ENCODE measurements around the gene PUSL1.

The PUSL1 gene

DNA sequence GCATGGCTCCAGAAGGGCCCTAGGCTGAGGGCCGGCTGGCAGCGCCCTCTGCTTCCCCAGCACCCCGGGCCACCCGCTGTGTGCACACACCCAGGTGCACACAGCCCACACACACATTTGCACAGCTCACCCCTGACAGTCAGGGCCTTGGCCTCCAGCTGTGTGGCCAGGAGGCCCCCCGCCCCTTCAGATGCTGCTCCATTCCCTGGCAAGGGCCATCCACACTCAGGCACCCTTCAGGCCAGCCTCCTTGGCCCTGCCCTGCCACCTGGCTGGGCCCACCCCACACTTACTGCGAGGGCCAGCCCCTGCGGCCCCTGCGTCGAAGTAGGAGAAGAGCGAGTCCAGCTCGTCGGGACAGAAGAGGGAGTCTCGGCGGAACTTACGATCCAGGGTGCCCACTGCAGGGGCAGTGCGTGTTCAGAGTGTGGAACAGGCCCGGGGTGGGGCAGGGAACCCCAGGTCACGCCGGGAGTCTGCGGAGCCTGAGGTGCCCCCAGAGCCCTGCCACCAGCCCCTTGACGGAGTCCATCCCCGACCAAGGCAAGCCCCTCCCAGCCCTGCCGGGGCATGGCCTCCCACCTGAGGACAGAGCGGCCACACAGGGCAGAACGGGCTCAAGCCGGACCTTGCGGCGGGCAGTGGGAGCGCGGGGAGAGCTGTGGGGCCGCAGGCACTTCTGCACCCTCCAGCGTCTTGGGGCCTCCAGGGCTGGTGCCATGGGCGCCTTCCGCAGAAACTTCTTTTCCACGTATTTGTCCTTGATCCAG lies 13.1 kb upstream of the PUSL1 start:
- no peak for DNase-seq (ENCODE audit: low read depth)

DNA sequence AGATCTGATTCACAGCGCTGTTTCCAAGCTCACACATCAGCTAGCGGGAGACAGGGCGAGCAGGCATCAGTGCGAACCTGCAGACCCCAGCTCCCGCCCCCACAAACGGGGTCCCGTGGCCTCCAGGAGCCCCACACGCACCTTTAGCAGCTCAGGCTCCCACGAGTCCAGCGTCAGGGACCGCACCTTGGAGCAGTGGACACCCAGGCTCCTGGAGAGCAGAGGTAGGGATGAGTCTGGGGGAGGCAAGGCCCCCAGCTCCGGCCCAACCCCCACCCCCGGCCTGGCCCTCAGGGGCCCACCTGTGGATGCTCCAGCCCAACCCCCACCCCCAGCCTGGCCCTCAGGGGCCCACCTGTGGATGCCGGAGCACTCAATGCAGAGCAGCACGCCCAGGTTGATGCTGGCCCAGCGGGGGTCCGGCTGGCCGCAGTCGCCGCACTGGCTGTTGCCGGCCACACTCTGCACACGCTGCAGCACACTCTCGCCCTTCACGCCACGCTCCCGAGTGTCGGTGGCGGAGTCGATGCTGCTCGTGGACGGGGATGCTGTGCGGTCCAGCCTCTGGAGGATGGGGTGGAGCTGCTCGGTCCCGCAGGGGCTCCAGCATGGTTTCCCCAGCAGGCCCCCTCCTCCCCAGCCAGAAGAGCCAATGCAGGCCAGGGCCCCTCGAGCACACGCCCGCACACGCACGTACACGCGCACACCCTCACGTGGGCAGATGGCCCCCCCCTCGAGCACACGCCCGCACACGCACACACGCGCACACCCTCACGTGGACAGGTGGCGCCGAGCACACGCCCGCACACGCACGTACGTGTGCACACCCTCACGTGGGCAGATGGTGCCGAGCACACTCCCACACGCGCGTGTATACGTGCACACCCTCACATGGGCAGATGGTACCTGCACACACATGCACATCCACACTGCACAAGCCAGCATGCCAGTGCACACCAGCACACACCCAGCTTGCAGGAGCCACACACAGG lies 12.0 kb upstream of the PUSL1 start:
- DNase-seq (ENCODE audit: low read depth), result no peak

DNA sequence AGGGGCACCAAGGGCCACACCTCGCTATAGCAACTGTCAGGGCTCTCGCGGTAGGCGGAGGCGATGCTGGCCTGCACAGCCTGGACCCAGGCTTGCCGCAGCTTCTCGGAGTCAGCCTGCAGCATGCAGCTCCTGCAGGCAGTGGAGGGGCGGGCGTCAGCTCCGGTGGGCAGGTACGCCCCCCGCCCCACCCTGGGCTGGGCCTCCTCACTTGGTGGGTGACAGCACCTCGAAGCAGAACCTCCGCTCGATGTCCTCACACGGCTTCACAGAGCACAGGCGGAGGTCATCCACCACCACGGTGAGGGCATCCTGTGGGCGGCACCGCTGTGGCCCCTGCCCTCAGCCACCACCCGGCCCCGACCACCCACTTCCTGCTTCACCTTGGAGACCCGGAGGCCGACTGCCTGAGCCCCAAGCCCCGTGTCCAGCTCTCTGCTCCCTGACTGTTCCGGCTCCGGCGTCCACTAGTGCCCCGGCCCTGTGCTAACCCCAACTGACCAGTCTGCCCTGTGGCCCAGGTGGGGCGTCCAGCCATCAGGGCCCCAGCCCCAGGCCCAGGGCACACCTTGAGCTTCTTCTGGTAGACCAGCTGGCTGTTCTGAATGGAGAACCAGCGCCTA lies 10.5 kb upstream of the PUSL1 start:
- no peak for DNase-seq (ENCODE audit: low read depth)

DNA sequence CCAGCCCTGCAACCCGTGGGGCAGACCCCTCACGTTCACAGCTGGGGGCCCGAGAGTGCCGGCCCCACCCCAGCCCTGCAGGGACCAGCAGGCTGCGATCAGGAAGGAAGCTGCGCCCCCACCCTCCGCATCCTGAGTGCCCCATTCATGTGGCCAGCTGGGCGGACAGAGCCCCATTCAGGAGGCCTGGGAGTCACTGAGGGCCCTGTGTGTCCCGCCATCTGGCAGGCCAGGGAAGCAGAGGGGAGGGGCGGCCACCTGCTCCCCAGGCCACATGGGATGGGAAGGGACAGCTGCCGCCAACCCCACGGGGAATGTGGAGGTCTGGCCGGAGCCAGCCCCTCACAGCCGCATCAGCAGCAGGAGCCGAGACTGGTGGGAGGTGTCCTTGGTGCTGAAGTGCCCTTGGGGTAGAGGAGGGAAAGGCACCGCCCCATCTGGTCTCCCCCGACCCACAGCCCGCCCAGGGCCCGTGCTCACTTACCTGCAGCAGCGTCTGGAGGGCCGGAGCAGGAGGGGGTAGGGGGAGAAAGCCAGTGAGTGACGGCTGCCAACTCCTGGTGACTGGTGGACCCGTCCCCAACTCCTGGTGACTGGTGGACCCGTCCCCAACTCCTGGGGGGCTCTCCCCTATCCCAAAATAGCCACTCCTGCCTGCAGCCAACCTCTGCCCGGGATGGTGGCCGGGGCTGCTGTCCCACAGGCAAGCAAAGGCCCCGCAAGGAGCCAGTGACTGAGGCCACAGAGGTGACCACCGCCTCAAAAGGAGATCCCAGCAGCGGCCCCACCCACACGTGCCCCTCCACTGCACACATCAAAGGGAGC lies 9.3 kb upstream of the PUSL1 start:
- no peak for DNase-seq (ENCODE audit: low read depth)

DNA sequence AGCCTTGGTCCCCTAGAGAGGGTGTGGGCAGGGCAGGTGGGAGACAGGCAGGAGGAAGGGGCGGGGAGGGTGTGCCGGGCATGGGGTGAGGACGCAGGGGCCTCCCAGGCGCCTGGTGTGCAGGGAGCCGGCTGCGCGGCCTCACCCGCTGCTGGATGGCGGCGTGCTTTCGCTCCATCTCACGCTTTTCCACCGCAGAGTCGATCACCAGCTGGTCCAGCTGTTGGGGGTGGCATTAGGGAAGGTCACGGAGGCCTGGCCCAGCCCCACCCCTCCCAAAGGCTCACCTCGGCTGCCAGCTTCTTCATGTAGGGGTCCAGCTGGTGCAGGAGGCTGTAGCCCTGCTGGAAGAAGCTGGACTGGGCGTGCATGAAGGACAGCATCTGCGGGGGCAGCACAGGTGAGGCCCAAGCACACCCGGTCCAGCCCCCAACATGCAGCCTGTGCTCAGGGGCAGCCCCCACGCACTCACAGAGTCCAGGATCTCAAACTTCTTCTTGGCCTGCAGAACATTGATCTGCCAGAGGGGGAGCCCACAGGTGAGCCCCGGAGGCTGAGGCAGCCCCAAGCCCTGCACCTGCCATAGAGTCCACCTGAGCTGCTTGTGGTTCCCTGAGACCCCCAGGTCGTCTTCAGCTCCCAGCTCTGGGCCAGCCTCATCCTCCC lies 8.6 kb upstream of the PUSL1 start:
- DNase-seq (ENCODE audit: low read depth), result no peak

DNA sequence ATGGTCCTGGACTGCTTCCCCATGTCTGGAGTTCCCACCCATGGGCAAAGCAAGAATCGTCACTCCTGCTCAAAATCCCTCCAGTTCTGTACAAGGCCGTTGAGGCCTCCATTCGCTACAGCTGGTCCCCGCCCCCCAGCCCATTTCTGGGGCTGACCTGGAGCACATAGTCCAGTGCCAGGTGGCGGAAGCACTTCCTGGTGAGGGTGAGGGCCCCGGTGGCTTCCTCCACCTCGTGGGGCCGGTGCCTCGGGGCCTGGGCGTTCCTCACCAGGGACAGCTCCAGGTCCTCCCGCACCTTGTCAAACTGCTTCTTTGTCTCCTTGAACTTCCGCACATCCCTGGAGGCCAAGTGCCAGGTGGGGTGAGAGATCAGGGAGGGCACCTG lies 8.1 kb upstream of the PUSL1 start:
- no peak for DNase-seq (ENCODE audit: low read depth)

DNA sequence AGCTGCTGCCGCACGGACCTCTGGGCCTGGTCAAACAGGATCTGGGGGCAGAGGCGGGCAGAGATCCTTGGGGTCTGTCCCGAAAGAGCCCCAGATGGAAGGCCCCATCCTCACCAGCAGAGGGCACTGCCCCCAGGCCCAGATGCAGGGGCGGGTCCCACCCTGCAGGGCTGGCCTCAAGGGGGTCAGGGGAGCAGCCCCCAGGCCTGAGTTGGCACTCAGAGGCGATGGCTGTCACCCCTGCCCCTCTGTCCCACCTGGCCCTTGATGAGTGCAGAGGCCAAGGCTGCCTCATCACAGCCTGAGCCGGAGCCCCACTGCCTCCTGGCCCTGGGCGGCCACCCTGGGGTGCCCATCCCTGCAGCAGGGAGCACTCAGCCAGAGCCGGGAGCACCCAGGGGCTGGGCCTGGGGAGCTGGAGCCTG lies 6.4 kb upstream of the PUSL1 start:
- no peak for DNase-seq (ENCODE audit: low read depth)

DNA sequence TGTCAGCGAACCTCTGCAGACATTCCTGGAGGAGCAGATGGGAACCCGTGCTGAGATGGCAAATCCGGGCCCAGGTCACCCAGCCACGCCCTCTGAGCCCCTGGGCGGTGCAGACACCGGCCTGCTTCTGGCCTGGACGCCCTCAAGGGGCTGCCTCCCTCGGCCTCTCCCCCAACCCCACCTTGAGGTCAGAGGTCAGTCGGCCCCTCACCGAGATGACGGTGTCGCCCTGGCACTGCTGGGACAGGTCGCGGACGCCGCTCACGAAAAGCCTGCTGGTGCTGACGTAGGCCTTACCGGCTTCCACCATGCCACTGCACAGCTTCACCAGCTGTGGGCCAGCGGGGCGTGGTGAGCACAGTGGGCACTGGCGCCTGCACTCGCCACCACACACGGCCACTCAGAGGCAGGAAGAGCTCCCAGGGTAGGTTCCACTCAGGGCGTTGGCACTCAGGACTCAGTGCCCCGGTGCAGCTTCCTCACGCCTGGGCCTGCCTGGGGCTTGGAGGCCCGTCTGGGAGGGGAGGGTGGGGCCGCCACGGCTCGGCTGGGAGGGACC lies 5.4 kb upstream of the PUSL1 start:
- no peak for DNase-seq (ENCODE audit: low read depth)

DNA sequence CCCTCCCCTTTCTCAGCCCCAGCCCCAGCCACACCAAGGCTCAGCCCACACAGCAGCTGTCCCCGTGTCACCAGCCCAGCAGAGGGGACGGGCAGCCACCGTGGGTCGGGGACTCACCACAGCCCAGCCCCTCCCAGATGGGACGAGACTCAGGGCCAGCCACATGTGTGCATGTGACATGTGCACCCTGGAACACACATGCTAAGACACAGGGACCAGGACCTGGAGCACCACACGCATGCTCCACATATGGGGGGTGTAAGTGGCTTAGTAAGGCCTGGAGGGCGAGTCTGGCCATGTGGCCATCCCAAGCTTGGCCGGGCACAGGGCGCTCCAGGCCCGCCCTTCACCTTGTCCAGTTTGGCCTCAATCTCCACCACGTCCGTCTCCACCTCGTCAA lies 4.7 kb upstream of the PUSL1 start:
- no peak for DNase-seq (ENCODE audit: low read depth)

DNA sequence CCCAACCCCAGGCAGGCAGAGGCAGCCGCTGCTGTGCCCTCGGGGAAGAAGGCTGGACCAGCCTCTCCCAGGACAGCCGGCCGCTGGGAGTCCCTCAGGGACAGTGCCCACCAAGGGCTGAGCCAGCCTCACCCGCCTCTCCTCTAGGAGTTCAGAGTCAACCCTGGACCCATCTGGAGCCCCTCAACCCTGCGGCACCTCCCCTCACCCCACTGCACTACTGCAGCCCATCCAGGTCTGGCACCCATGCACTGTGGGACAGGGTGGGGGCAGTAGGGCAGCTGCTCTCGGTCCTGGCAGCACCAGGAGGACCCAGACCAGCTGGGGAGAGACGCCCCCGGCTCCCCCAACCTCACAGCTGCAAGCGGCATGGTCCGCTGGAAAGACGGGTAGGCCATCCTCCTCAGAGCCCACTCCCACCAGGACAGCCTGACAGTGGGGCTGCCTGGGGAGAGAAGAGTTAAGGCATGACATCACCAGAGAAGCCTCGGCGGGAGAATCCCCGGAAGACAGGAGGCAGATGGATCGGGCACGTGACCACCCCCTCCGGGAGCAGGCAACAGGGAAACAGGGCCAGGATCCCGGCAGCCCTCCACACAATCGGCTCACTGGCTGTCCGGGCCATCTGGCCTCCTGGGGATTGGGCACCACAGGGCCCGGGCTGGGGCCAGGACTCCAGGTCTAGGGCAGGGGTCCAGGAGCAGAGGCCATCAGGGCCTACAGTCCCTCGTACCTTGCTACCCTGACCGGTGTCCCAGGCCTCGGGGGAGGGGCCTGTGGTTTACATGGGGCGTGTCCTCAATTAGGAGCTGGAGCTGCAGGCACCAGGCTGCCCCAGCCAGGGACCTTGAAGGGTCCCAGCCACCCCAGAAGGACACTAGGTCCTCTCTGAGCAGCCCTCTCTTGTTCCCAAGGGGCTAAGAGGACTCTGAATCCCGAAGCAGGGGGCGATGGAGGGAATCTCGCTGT lies 3.8 kb upstream of the PUSL1 start:
- DNase-seq (ENCODE audit: low read depth), result no peak

DNA sequence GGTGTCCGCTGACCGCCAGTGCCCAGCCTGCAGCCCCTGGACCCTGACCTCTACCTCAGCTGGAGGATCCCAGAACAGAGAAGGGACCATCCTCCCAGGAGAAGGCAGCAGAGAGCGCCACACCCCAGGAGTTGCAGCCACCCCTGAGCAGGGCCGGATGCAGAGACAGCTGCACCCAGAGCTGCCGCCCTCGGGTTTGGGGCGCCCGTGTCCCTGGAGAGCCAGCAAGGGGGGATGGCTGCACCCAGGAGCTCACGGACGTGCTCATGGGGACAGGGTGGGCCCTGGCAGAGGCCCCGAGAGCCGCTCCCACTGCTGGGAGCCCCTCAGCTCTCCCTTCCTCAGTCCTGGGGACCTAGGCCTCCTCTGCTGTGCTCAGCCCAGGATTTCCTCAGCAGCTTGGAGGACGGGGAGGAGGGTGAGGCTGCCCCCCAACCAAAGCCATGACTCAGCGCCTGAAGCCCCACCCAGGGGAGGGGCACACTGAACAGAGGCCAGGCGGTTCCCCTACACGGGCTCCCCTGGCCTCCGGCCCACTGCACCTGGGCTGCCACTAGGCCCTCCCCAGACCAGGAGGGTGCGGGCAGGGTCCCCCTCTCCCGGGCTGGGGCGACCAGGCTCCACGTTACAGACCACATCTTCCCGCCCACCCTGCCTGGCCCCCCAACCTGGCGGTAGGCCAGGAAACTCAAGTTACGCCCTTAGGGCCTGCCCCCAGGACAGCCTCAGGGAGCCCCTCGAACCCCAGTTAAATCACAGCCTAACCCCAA lies 2.9 kb upstream of the PUSL1 start:
- no peak for DNase-seq (ENCODE audit: low read depth)

DNA sequence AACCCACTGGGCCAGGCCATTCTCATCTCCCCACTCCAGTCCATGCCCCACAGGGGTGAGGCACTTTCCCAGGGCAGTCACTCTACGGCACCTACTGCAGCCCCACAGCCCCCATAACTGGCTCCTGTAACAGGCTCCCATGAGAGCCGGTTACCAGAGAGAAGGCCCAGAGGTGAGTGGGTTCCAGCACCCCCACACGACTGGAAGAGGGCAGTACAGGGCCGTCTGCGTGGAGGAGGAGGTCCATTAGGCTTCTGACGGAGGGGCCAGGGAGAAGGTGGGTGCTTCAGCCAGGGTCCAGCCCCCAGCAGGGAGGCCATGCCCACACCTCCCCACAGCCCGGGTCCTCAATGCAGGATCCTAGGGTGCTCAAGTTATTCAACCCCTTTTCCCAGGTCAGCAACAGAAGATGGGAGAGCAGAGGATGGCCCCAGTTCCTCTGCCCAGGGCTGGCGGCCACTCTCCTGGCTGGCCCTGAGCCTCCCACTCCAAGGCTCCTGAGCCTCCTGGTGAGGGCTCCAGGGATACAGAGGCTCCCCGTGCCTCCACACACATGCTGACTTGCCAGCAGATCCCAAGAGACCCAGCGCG lies 2.2 kb upstream of the PUSL1 start:
- no peak for DNase-seq (ENCODE audit: low read depth)

DNA sequence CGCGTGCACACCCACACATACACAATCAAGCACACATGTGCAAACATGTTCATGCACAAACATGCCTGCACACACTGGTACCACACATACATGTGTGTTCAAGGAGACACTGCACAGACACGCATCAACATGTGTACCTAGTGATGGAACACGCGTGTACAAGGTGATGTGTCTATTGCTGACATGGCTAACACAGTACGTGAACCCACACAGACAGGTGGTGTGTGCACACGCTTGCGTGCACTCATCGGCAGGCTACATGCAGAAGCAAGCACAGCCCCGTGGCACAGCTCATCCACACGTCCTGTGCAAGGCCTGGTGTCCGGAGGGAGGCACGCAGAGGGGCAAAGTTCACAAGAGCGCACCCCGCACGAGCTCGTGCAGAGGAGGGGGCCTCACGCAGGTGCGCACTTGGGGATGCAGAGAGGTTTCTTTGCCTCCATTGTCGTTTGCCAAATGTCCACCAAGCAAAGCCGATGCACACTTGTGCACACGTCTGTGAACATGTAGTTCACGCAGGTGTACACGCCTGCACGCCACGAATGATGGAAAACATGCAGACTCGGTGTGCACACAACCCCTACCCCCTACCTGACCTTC lies 1.6 kb upstream of the PUSL1 start:
- no peak for DNase-seq (ENCODE audit: low read depth)

DNA sequence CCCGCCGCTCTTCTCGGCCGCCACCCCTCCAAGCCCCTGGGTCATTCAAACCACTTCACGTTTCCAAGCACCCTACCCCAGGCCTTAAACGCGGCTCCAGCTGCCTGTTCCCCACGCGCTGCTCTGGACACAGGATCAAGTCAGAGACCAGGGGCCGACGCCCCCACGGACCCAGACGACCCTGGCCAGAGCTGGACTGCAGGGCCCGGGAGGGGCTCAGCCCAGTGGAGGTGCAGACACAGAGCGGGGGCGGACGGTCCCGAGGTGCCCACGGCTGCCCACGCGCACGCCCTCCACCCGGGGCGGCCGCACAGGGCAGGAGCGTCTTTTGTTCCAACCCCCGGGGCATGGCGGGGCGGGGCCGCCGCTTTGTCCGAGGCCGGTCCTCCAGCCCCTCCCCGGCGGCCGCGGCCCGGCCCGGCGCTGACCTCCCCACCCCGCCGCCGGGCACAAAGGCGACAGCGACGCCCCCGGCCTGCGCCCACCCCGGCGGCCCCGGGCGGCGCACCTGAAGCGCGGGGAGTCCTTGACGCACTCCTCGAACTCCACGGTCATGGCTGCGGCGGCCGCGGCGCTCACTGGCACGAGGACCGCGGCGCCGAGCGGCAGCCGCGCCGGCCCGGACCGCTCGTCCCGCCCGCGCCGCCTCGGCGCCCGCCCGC lies 1.0 kb upstream of the PUSL1 start:
- no peak for DNase-seq (ENCODE audit: low read depth)

DNA sequence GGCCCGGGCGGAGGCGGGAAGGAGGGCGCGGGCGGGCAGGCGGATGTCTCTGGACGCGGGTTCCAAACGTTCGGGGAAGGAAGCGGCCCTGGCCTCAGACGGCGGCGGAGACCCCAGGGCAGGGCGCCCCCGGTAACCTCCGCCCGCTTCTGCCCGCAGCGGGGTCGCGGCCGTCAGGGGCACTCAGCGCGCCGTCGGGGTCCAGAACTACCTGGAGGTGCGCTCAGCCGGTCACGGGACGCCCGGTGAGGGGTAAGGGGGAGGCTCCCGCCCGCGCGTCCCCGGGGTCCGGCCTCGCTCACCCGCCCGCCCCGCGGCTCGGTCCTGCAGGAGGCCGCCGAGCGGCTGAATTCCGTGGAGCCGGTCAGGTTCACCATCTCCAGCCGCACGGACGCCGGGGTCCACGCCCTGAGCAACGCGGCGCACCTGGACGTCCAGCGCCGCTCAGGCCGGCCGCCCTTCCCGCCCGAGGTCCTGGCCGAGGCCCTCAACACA lies 406 bp downstream of the PUSL1 start:
- DNase-seq (ENCODE audit: low read depth), result no peak

DNA sequence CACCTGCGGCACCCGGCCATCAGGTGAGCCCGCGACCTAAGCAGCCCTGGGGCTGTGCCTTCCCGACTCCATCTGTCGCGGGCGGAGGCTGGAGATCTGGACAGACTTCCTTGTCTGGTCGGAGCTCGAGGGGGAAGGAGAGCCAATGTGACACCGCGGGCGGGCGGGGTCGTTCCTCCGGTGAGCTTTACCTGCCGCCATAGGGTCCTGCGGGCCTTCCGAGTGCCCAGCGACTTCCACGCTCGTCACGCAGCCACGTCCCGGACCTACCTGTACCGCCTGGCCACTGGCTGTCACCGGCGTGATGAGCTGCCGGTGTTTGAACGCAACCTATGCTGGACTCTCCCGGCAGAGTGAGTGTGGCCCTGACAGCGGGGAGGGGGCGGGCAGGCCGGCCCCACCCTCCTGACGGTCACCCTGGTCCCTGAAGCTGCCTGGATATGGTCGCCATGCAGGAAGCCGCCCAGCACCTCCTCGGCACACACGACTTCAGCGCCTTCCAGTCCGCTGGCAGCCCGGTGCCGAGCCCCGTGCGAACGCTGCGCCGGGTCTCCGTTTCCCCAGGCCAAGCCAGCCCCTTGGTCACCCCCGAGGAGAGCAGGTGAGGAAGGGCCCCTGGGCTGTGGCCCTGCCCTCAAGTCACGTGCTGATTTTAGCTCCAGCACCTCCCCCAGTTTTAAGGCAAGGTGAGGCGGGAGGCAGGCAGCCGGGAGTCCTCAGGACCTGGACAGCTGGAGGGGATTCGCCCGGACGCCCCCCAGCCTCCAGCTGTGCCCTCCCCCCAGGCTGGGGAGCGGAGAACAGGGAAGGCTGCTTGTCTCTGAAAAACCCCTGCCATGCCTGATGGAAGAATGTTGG lies 1.1 kb downstream of the PUSL1 start:
- DNase-seq (ENCODE audit: low read depth), result no peak

DNA sequence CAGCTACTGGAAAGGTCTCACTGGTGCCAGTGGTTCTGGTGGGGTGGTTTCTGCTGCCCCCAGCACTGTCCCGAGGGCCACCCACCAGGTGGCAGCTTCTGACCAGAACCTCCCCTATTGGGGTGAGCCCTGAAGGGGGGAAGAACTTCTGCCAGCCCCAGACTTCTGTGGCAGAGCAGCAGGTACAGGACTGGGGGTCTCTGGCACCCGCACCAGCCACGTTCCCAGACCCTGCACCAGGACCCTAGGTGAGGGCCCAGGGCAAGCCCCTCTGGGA lies 1.6 kb downstream of the PUSL1 start:
- DNase-seq (ENCODE audit: low read depth), result no peak

All from CMK (cell line).